NCI-H1436 (cell line): ENCODE results near the gene SLC25A21.
A peak's percentile ranks its signal among the peaks of the same experiment; 100 is the strongest.
"Not testable (repeated sequence)": the region's sequence is repeated elsewhere in the genome, so short reads cannot be mapped to it uniquely, and the experiment has no call there.

Source experiments
- DNase-seq: peaks from one replicate; lab custom pipeline; 2025; lab: John Stamatoyannopoulos, UW

The SLC25A21 gene

DNA sequence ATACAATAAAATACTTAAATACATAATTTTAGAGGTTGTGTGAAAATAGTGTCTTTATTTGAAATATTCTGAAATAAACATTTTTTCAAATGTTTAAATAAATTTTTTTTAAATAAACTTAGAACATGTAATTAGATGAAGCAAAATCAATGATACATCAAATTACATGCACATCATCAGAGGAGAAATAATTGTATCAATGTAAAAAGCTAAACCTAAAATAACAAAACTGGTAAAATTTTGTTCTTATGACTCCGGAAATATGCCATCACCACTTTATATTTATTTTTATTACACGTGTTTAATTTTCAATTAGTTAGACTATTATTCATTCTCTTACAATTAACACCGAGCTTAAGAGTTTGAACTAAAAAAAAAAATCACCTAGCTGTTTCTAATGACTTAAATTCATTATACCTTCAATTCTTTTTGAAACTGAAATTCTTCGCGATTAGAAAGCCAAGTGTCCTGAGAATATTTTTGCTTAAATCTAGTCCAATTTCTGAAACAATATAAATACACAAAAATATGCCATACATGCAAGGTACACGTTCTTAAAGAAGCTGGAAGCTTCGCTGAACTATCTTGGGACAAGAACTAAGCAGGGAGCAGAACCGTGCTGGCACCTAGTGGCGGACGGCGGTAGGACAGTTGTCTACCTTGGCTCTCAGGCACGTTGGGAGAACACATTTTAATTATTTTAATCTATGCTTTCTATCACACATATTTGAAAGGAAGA is 230.5 kb downstream of the SLC25A21 start:
- peak; percentile 64 for DNase-seq

DNA sequence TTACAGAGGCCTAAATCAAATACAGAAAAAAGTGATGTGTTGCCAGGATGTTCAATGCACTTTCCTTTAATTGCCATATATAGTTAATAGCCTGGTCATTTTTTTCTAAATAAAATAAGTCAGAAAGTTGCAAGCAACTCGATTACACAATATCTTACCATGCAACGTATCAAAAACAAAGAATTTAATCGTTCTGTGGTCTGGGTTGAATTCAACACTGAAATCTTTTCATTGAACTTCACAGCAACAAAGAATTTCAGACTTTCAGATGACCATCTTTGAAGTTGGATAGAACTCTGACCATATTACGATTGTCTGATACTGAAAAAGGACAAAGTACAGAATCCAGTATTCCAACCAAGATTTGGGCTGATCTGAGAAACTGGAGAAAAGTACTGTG is 231.9 kb downstream of the SLC25A21 start:
- no peak for DNase-seq

DNA sequence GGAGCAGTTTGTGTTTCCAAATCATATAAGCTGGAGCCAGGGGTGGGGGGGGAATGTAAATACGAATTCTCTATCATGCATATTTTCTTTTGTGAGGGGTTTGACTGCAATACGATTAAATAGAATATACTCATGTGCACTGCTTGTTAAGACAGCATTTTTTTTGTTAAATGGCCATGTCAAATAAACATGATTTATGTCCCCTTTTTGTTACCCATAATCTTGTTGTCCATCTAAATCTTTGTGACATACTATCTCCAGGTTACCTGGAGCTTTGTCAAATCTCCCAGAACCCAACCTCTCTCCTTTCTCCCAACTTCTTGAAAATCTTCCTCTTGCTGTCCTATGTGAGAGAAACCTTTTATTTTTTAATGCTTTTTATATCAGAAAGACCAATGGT is 233.1 kb downstream of the SLC25A21 start:
- DNase-seq: no peak

DNA sequence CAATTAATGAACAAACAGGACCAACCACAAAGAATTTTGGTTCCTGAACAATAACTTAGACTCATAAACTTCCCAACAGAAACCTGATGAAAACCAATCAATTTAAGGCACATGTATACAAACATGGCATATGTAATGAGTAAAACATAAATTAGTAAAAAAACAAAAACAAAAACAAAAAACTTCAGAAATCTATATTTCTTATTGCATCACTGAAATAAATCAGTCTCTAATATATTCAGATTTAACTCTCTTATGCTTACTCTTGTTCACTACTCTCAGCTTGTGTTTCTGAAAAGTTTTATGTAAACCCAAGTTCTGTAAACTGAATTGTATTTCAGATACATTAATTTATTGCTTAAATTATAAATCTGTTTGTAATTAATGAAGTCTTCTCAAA is 233.7 kb downstream of the SLC25A21 start:
- DNase-seq: no peak

DNA sequence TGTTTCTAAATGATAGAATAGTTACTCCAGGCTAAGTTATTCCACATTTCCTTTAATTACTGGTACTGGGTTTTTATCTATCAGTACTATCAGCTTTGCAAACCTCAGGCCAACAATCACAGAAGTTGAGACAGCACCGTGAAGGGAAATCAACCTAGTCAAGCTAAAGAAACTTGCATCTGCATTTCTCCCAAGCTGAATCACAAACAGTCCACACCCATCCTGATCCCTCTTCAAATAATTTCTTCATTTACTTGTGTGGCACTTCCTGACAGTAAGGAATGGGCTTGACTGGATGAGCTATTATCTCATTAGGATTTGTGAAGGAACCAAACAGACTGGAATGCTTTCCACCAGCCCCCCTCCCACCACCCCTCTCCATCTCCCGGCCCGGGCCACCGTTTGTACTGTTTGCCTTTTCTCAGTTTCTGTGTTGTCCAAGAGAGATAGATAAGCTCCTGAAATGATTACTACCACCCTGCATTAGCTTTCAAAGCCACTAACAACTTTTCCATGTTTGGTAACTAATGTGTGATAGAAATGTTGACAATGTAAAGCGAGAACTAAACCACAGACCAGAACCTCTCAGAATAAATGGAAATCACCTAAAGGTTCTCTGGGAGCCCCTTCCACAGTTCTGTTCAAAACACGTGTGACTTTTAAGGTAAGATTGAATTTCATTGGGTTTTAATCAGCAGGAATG is 236.3 kb downstream of the SLC25A21 start:
- DNase-seq: no peak

DNA sequence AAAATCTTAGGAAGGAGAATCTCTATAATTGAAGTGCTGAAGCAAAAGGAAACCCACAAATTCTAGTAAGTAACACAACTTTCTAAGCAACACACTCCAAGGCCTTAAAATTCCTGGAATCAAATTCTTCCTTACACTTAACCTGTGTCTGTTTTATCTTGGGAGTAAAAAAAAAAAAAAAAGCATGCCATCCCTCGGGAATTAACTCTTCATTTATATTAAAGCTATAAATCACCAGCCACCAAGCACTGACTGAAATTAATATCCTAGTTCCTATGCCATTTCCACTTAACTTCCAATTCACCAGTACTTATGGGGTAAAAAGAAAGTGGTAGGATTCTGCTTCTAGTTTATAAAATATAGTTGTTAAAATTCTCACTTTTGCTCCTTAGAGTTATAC is 238.1 kb downstream of the SLC25A21 start:
- no peak for DNase-seq

DNA sequence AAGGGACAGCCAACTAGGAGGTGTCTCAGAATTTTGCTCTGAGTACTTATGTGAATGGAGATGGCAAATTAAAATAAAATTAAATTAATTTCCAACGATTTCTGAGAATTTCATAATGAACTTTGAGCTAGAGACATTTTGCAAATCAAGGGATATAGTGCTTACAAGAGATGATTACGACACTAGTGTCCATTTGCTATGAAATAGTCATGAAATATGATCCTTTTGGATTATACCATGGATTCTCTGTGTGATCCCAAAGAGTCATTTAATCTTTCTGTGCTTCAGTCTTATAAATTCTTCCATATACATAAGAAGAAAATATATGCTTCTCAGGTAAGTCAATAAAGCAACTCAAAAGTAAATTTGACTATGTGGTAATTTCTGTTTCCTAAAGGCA is 240.6 kb downstream of the SLC25A21 start:
- DNase-seq: no peak

DNA sequence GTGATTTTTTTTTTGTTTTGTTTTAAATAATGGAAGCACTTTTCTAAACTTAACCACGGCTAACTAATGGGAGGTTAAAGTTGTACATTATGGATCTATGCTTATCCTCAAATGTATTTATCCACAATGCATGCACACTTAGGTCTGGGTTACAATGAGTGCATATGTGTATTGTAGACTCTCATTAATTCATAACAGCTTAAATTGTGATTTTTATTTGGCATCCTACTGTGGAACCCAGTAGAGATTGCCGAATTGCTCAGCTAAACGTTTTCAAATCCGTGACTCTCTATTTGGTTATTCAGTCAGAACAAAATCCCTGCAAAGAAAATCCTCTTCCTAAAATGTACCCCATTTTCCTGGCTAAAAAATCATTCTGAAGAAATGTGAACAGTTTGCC is 244.0 kb downstream of the SLC25A21 start:
- no peak for DNase-seq

DNA sequence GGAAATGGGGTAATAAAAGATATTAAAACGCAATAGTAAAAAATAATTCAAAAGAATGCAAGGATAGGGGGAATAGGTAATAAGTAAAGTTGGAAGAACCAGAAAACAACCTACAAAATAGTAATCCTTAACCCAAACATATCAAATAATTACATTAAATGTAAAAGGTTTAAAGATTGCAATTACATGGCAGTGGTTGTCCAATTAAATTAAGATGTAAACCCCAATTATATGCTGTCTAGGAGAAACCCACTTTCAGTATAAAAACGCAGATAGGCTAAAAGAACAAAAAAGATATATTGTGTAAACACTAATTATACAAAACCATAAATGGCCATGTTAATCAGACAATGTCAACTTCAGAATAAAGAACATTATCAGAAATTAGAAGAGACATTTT is 247.3 kb downstream of the SLC25A21 start:
- no peak for DNase-seq

DNA sequence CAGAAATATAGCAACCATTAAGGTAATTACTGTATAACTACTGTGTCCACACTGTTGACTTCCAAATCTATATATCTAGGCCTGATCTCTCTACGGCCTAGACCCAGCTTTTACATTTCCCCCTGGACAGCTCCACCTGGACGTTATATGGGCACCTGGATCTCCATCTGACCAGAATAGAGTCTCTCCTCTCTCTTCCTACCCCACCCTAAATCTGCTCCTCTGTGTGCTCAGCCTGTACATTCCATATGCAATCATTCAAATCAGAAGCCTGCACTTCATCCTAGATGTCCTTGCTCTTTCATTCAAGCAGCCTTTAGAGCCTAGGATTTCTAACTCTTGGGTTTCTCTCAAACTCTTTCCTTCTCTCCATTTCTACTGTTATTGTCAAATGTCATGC is 255.7 kb downstream of the SLC25A21 start:
- no peak for DNase-seq

DNA sequence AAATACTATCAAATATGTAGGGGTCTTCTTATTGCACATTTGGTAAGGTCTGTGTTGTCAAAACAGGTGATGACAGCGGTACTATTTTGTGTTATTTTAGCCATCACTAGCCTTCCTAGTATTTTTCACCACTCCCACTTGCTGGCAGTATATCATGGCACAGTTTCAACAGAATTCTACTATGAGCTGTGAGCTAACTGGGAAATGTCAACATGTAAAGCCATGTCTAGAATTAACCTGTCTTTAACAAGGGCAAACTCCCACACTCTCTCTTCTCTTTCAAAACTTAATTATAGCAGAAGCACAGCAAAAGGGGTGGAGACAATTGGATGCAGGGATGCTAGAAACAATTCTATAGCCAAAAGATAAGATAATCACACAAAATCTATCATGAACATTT is 257.3 kb downstream of the SLC25A21 start:
- DNase-seq: no peak

DNA sequence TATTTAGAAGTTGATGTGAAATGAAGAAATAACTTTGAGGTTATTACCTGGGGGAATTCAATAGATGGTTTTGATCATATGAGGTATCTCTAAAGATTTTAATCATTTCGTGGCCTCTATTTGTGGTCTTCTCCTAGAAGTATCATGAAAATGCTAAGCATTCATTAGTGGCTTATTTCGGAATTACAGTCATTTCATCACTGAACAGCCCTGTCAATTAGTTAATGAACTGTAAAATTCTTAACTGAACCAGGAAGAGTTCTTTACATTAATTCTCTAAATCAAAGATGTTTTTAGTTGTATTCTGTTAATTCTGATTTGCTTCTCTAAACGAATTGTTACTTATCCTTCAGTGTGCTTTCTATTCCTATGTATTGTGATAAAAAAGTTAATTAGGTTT is 261.8 kb downstream of the SLC25A21 start:
- no peak for DNase-seq

DNA sequence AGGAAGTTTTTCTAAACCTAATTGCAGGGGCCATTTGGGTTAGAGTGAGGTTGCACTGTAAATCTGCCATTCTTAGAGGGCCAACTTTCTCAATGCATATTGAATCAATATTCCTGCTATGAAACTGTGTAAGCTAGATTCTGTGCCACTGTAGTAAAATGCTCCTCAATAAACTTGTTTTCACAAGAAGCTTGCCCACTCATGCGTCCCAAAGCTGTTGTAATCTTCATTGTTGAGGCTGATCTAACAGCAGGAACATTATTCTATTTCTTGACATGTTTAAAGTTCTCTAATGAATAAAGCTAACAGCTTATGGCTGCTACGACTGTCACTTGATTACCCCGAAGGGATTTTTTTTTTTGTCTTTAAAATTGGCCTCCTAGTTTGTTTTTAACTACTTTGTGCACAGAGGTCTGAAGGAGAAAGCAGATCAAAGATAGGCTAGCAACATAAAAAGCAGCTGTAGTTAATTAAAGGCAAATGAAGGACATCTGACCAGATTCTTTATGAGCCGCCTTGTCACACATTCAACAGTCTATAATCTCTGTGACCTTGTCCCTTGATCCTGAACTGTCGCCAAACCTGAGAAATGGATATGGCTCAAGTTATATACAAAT is 267.0 kb downstream of the SLC25A21 start:
- no peak for DNase-seq

DNA sequence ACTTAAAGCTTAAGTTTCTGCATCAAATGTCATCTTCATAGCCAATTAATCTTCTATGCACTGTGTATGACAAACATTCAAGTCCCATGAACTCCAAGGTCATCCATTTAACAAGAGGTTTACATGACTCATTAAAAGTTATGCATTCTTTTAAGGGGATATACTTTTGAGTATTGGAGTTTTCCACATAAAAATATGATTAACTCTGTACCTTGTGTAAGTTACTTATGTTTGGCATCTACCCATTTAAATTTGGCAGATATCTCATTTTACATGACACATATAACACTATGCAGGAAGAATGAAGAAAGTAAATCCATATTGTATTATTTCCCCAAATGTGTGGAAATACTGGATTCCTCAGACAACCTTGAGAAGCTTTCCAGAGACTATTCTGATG is 270.5 kb downstream of the SLC25A21 start:
- no peak for DNase-seq

DNA sequence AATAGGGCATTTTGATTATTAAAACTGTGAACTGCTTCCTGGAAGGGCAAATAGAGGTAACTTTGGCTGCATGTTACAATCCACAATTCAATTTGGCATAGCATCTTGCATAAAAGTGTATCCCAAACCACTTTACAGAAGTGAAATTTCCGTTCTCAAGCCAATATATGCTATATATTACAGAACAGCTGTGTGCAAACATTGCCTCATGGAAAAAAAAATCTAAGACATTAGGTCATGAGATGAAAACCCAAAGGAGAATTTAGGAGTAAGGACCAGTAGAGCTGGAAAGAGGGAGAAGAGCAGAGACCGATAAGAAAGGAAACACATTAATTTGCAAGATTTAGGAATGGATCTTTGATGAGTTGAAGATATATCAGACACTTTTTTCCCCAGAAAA is 271.6 kb downstream of the SLC25A21 start:
- DNase-seq: no peak

DNA sequence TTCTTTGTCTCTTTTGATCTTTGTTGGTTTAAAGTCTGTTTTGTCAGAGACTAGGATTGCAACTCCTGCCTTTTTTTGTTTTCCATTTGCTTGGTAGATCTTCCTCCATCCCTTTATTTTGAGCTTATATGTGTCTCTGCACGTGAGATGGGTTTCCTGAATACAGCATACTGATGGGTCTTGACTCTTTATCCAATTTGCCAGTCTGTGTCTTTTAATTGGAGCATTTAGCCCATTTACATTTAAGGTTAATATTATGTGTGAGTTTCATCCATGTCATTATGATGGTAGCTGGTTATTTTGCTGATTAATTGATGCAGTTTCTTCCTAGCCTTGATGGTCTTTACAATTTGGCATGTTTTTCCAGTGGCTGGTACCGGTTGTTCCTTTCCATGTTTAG is 276.1 kb downstream of the SLC25A21 start:
- DNase-seq: not testable (repeated sequence)

DNA sequence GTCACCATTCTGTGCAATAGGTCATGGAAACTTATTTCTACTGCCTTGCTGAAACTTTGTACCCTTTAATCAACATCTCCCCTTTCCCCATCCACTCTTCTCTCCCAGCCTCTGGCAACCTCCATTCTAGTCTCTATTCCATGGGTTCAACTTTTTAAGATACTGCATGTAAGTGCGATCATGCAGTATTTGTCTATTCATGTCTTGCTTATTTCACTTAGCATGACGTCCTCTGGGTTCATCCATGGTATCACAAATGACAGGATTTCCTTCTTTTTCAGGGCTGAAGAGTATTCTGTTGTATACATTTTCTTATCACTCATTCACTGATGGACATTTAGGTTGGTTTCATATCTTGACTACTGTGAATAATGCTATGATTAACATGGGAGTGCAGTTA is 288.4 kb downstream of the SLC25A21 start:
- DNase-seq: no peak

DNA sequence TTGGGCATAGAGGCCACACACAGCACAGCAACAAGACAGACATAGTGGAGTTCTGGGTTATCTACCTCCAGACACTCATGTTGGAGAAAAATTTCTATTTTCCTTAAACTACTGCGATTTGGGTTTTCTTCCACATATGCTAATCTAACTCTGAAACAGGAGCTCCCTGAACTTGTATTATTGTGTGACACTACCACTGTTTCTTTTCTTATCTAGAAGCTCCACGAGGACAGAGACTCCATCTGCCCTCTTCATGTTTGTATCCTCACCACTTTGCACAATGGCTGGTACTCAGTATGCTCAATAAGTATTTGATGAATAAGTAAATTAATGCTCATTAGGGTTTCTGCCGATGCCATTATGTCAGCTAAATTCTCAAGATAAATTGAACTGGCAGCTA is 292.1 kb downstream of the SLC25A21 start:
- no peak for DNase-seq

DNA sequence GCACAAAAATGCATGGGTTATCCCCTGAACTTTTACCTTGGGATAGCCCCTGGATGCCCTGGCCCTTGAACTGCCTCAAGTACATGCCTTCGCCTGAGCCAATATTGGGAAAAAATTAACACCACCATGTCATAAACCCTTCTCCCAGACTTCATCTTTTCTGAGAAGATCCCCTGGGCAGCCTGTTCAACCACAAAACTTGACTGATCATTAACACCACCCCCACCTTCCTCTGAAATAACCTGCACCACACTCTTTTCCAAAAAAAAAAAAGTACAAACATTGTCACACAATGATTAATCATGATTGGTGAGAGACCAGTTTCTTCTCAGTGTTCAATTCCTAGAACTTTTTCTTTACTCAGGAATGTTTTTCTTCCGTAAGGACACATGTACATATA is 292.8 kb downstream of the SLC25A21 start:
- no peak for DNase-seq

DNA sequence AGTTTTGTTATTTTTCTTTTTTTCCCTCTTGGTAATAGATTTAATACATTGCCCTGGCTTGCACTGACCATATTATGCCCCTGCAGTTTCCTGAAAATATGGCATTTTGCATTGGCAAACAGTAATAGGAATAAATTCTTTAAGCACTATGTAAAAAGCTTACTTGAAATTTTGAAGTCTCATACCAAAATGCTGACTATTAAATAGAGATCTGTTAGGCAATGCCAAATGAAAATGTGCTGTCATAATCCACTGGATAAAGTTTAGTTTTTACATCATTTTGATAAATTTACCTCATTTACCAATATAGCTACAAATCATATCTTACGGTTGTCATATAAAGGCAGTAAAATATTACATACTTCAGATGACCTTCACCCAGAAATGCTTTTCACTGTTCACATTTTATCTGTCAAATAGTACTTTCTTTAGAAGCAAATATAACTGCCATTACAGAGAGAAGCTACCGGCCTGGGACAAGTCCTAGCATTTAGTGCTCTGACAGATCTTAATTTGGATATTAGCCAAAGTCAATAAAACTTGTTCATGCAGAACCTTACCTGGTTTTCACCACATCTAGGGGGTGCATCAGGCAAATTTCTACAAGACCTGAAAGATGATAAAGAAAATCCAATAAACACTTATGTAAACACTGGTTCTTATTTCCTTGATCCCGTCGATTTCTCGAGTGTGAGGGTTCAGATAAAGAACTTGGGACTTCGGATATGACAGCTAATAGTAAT is 297.8 kb downstream of the SLC25A21 start:
- DNase-seq: no peak

DNA sequence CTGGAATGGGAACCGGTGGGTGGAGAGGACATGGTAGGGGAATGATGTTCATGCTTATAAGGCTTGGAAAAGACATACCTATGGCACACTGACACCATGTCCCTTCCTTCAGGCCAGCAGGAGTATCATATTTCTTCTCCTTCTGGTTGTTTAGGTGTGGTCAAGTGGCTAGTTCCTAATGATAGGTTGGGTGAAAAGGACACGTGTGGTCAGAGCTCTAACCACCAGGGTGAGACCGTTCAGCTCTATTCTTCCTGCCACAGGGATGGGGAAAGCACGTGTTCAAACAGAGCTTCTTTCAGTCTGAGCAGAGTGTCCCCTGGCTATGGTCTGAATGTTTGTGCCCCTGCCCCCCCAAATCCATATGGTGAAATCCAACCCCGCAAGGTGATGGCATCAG is 301.6 kb downstream of the SLC25A21 start:
- no peak for DNase-seq

DNA sequence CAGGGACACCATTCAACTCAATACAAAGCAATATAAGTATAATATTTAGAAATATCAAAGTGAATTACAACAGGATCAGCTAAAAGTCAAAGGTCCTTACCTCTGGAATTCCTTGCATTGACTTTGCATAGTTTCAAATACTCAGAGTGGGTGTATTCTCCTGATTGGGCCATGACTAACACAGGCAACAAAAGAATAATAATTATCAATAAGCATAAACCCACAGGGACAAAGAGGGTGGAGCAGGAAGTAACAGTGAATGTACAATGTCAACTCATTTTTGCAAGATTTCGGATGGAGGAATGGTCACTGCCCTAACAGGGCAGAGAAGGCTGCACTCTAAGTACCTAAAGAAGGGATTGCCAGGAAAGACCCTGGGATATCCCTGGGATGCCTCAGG is 303.3 kb downstream of the SLC25A21 start:
- DNase-seq: no peak

DNA sequence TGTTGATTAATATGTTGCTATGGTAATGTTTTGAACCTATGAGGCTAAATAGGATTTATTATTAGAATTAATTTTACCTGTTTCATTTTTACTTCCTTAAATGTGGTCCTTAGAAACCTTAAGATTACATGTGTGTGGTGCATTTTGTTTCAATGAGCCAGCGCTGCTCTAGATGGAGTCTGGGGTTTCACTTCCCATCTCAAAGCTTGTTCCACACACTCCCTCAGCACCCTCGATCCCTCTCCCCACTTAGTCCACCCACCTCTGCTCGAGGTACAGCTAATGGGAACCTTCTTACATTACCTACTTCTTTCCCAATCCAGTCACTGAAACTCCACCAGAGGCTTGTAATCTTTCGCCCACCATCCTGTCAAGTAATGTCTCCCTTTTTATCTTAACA is 305.5 kb downstream of the SLC25A21 start:
- no peak for DNase-seq
